B cell (primary cell): ENCODE results near the gene BTRC. TPM values are rescaled to one million over a fixed set of nuclear protein-coding genes. Genes with fewer than 3 reads are reported as not detected.
A peak's percentile ranks its signal among the peaks of the same experiment; 100 is the strongest.

Source experiments
- ATAC-seq: fragments of 200-7000 bp; cut with Tn5 transposase; one replicate; pipeline ENCODE4 v1.10.0; 2021; ENCODE audit warnings: low read depth, mild to moderate bottlenecking, moderate number of reproducible peaks, moderate library complexity
- CTCF ChIA-PET: fragments of 350-600 bp; sonication (Branson Sonifier 250); formaldehyde crosslinking; loops from one replicate; lab custom pipeline; 2021; ENCODE audit warnings: antibody characterized with exemption, inconsistent platforms; lab: Charles Lee
- POLR2A ChIA-PET: fragments of 350-600 bp; sonication (Branson Sonifier 250); formaldehyde crosslinking; loops from one replicate; lab custom pipeline; 2021; ENCODE audit warnings: antibody characterized with exemption; lab: Charles Lee
- DNase-seq: peaks from one replicate; pipeline ENCODE4 v3.0.0; 2013
- H2AFZ ChIP-seq: 2 replicates; pipeline ENCODE4 v1.6.1; 2012; ENCODE audit warnings: mild to moderate bottlenecking, low read depth, low read length; ENCODE audit not compliant: insufficient read depth, poor library complexity, severe bottlenecking
- H3K27ac ChIP-seq, 2 donors: 1 replicate in 1 of 2; 2 replicates in 1 of 2; pipeline ENCODE4 v1.5.1; 2012 to 2013; ENCODE audit warnings: low read length in 2 of 2, mild to moderate bottlenecking in 2 of 2, moderate library complexity in 1 of 2
- H3K27me3 ChIP-seq, 4 experiments: fragments of 200-600 bp in 1 of 4; sonication (generic) in 1 of 4; replicated peaks in 1 of 4; 1 replicate in 2 of 4; 2 replicates in 2 of 4; pipeline versions ENCODE4 v1.6.1 to v1.7.0; 2013 to 2016; ENCODE audit warnings: low read length in 3 of 4, mild to moderate bottlenecking in 2 of 4, mixed read lengths in 1 of 4, moderate library complexity in 1 of 4; ENCODE audit not compliant: insufficient read depth in 4 of 4, control insufficient read depth in 3 of 4; ENCODE audit errors: control extremely low read depth in 1 of 4
- H3K36me3 ChIP-seq, 2 experiments: replicated peaks in 1 of 2; 1 replicate in 1 of 2; 2 replicates in 1 of 2; pipeline versions ENCODE4 v1.6.1 to v1.7.1; 2013; ENCODE audit warnings: low read length in 1 of 2; ENCODE audit not compliant: insufficient read depth in 2 of 2, control insufficient read depth in 1 of 2; ENCODE audit errors: control extremely low read depth in 1 of 2, extremely low read depth in 1 of 2
- H3K4me1 ChIP-seq, 2 donors: fragments of 200-600 bp in 1 of 2; sonication (generic) in 1 of 2; 1 replicate in 1 of 2; 2 replicates in 1 of 2; pipeline versions ENCODE4 v1.5.1 to v1.6.1; 2013 to 2017; ENCODE audit warnings: low read length in 2 of 2; ENCODE audit not compliant: control insufficient read depth in 2 of 2, insufficient read depth in 2 of 2
- H3K4me2 ChIP-seq: replicated peaks from 2 replicates; pipeline ENCODE3; 2012; ENCODE audit warnings: mild to moderate bottlenecking, low read depth, low read length; ENCODE audit not compliant: poor library complexity, severe bottlenecking
- H3K4me3 ChIP-seq, 5 experiments: fragments of 200-600 bp in 1 of 5; sonication (generic) in 1 of 5; 1 replicate in 3 of 5; 2 replicates in 2 of 5; pipeline versions ENCODE4 v1.5.1 to v1.7.0; 2011 to 2016; ENCODE audit warnings: low read length in 4 of 5, mild to moderate bottlenecking in 4 of 5, low read depth in 2 of 5, control low read depth in 1 of 5, moderate library complexity in 1 of 5; ENCODE audit not compliant: insufficient read depth in 1 of 5; ENCODE audit errors: control extremely low read depth in 1 of 5, extremely low read depth in 1 of 5
- H3K79me2 ChIP-seq: fragments of 200-600 bp; sonication (generic); one replicate; pipeline ENCODE4 v1.6.0; 2016; ENCODE audit warnings: low read length; ENCODE audit not compliant: control insufficient read depth, insufficient read depth
- H3K9ac ChIP-seq: fragments of 200-600 bp; sonication (generic); 2 replicates; pipeline ENCODE4 v1.6.1; 2017; ENCODE audit warnings: mild to moderate bottlenecking, low read length, moderate library complexity
- H3K9me3 ChIP-seq, 3 donors: one replicate each; pipeline versions ENCODE4 v1.6.1 to v1.7.1; 2013; ENCODE audit warnings: low read length in 2 of 3; ENCODE audit not compliant: control insufficient read depth in 2 of 3, insufficient read depth in 1 of 3; ENCODE audit errors: control extremely low read depth in 1 of 3
- H4K20me1 ChIP-seq: 2 replicates; pipeline ENCODE4 v1.6.0; 2012; ENCODE audit warnings: mild to moderate bottlenecking, low read length; ENCODE audit not compliant: insufficient read depth, control insufficient read depth, poor library complexity, severe bottlenecking
- H3K27ac Mint-ChIP-seq: one replicate; pipeline ENCODE4 v1.8.0; 2021; ENCODE audit warnings: mixed read lengths
- H3K27me3 Mint-ChIP-seq: one replicate; pipeline ENCODE4 v1.8.0; 2021; ENCODE audit warnings: mixed read lengths
- H3K4me1 Mint-ChIP-seq: one replicate; pipeline ENCODE4 v1.8.0; 2021; ENCODE audit warnings: mixed read lengths
- H3K4me3 Mint-ChIP-seq: one replicate; pipeline ENCODE4 v1.8.0; 2021; ENCODE audit warnings: mixed read lengths
- H3K9me3 Mint-ChIP-seq: one replicate; pipeline ENCODE4 v1.8.0; 2022; ENCODE audit warnings: mixed read lengths; ENCODE audit not compliant: insufficient read depth
- EZH2 ChIP-seq: IDR thresholded peaks from 2 replicates; pipeline ENCODE4 v1.6.1; 2012; ENCODE audit warnings: borderline replicate concordance, low read depth, mild to moderate bottlenecking, moderate library complexity, low read length; ENCODE audit not compliant: insufficient read depth, poor library complexity, severe bottlenecking
- WGBS: methylation state at CpG from one replicate; pipeline ENCODE4 v1.1.5; 2013; ENCODE audit warnings: missing lambda C conversion rate; ENCODE audit not compliant: insufficient coverage; 5-methylcytosine and 5-hydroxymethylcytosine counted together
- intact Hi-C: fragments of 100-400 bp; cut with micrococcal nuclease; formaldehyde crosslinking; loops from one replicate; pipeline ENCODE4 v1.10.0; 2022
- polyA plus RNA-seq: library from polyadenylated mRNA; depleted of rRNA; stranded (reverse); fragments of >200 nt; gene quantifications from 2 replicates; pipeline ENCODE4 v1.2.3, GENCODE V29; 2012
- total RNA-seq, 2 donors: library from RNA; stranded (reverse); fragments of 120-200 nt in 1 of 2; gene quantifications; 1 replicate in 1 of 2; 2 replicates in 1 of 2; pipeline versions ENCODE4 v1.2.3 to v1.2.4, GENCODE V29; 2013 to 2022
- TF ChIP-seq, protein P1 (sequence below): fragments of 200-600 bp; IDR thresholded peaks from one replicate; pipeline ENCODE4 v1.8.0; 2022; ENCODE audit warnings: antibody characterized with exemption, mild to moderate bottlenecking

The BTRC gene
- total and polyA plus RNA-seq, 2 donors (not counting 1 experiment from before 2014, with no cell fraction given), result 4.3 to 21.9 TPM

DNA sequence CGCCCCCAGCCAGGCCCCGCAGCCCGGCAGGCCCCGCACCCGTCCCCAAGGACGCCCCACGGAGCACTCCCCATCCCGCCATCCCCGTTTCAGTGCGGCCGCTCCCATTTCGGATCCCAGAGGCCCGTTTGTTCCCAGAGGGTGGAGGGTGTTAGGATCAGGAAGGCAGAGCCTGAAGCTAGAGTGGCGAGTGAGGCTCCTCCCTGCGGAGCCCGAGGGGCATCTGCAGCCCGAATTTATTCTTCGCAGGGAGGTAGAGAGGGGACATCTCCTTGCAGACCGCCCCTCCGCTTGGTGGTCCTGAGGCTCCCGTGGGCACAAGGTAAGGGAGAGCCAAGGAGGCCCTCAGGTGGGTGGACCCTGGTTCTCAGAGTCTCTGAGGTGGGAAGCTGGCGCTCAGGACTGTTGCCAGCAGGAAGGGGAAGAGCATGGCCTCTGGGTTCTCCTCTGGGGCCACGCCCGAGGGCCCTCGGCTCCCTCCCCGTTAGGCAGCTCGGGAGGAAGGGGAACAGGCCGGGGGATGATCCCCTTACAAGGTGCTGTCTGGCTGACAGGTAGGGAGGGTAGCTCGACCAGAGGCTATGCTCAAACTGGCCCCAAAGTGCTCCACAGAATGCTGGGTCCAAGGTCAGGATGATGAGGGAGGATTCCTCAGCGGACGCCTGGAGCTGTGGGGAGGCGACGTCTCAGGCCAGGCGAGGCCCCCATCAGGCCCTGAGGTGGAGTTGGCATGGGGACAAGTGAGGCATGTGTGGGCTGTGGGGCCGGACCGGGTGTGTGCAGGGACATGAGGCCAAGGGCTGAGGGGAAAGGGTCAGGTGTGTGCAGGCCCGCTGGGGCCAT is 216.7 kb downstream of the BTRC start:
- Histone ChIP-seq H4K20me1 (no peaks in the 10 kb centered on the region), H3K9me3 (peaks cover 0 to 17% (median 0%) of the 10 kb centered on the region in 3 donors), H3K79me2 (no peaks in the 10 kb centered on the region), H3K36me3 (no peaks in the 10 kb centered on the region), H3K27me3 (peaks cover 0 to 42% (median 31%) of the 10 kb centered on the region in 4 experiments), H2AFZ (peak overlapping the region; percentile 76), H3K9ac (peak overlapping the region; percentile 69), H3K27ac (no peak overlapping the region), H3K4me2 (peak overlapping the region; percentile 86), H3K4me1 (peaks cover 21 to 28% of the 10 kb centered on the region in 2 donors), H3K4me3 (peak overlapping the region in 4 of 5 experiments; percentile 49 to 69 (median 64))
- Mint-ChIP-seq H3K4me3 (peak overlapping the region; percentile 73), H3K27ac (no peak overlapping the region), H3K9me3 (no peaks in the 10 kb centered on the region), H3K4me1 (peaks cover 17% of the 10 kb centered on the region), H3K27me3 (peaks cover 34% of the 10 kb centered on the region)
- ChIA-PET CTCF (interaction anchor here (0.8 to 5.2 kb wide), 21 partner anchors 9 to 475 kb away, joined by 3 to 47 read pairs (median 4); partner anchors contain the start of genes DPCD and POLL), POLR2A (interaction anchor here (1.5 kb wide), 1 partner anchor 17 kb away, joined by 3 read pairs; no protein-coding TSS in a partner anchor)
- intact Hi-C loops, result loop anchor here (1.0 to 5.0 kb wide), 4 partner anchors 17 to 473 kb away; no protein-coding TSS in a partner anchor
- no peak for TF ChIP-seq EZH2
- TF ChIP-seq, protein P1, sequence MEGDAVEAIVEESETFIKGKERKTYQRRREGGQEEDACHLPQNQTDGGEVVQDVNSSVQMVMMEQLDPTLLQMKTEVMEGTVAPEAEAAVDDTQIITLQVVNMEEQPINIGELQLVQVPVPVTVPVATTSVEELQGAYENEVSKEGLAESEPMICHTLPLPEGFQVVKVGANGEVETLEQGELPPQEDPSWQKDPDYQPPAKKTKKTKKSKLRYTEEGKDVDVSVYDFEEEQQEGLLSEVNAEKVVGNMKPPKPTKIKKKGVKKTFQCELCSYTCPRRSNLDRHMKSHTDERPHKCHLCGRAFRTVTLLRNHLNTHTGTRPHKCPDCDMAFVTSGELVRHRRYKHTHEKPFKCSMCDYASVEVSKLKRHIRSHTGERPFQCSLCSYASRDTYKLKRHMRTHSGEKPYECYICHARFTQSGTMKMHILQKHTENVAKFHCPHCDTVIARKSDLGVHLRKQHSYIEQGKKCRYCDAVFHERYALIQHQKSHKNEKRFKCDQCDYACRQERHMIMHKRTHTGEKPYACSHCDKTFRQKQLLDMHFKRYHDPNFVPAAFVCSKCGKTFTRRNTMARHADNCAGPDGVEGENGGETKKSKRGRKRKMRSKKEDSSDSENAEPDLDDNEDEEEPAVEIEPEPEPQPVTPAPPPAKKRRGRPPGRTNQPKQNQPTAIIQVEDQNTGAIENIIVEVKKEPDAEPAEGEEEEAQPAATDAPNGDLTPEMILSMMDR, result peak; percentile 41
- DNase-seq (peak; percentile 24), ATAC-seq (no peak)
- 12% methylated on average over 30 of the region's 37 CpGs for WGBS
